Parathyroid adenoma (tissue), 2 donors: ENCODE data around the gene INPP5A.

Source experiments
- H2AFZ ChIP-seq: fragments of 300-600 bp; sonication (generic); one replicate; pipeline ENCODE4 v1.7.0; 2017; ENCODE audit warnings: antibody characterized with exemption, mild to moderate bottlenecking
- H3K27ac ChIP-seq: fragments of 300-600 bp; sonication (generic); one replicate; pipeline ENCODE4 v1.7.0; 2017
- H3K27me3 ChIP-seq: fragments of 300-600 bp; sonication (generic); one replicate; pipeline ENCODE4 v1.7.0; 2017; ENCODE audit warnings: low read length; ENCODE audit not compliant: control insufficient read depth, insufficient read depth
- H3K36me3 ChIP-seq: fragments of 300-600 bp; sonication (generic); one replicate; pipeline ENCODE4 v1.7.0; 2017; ENCODE audit warnings: low read length; ENCODE audit not compliant: control insufficient read depth, insufficient read depth
- H3K4me1 ChIP-seq: fragments of 300-600 bp; sonication (generic); one replicate; pipeline ENCODE4 v1.7.0; 2017; ENCODE audit warnings: control low read depth
- H3K4me2 ChIP-seq: fragments of 300-600 bp; sonication (generic); one replicate; pipeline ENCODE4 v1.7.0; 2017; ENCODE audit warnings: low read length
- H3K4me3 ChIP-seq: fragments of 300-600 bp; sonication (generic); one replicate; pipeline ENCODE4 v1.7.0; 2017; ENCODE audit warnings: low read depth, low read length
- H3K79me2 ChIP-seq: fragments of 300-600 bp; sonication (generic); one replicate; pipeline ENCODE4 v1.7.0; 2017; ENCODE audit warnings: control low read depth
- H3K9ac ChIP-seq: fragments of 300-600 bp; sonication (generic); one replicate; pipeline ENCODE4 v1.7.0; 2017; ENCODE audit warnings: mild to moderate bottlenecking
- H3K9me3 ChIP-seq: fragments of 300-600 bp; sonication (generic); one replicate; pipeline ENCODE4 v1.7.0; 2017; ENCODE audit warnings: low read length; ENCODE audit not compliant: control insufficient read depth
- CTCF ChIP-seq: fragments of 300-600 bp; sonication (generic); IDR thresholded peaks from one replicate; pipeline ENCODE4 v1.7.0; 2017; ENCODE audit warnings: antibody characterized with exemption, mild to moderate bottlenecking
- donor health status: primary hyperparathyroidism.

Gene INPP5A

GRCh38 chr10:132578287-132578951 is 40.8 kb downstream of the INPP5A start:
- Histone ChIP-seq H3K9ac (no peak overlapping the region), H3K4me1 (no peaks in the 10 kb centered on the region), H2AFZ (no peak overlapping the region), H3K27me3 (no peaks in the 10 kb centered on the region), H3K4me3 (no peak overlapping the region), H3K36me3 (no peaks in the 10 kb centered on the region), H3K27ac (no peak overlapping the region), H3K4me2 (no peak overlapping the region), H3K79me2 (peaks cover 45% of the 10 kb centered on the region), H3K9me3 (no peaks in the 10 kb centered on the region)
- no peak for TF ChIP-seq CTCF

GRCh38 chr10:132579027-132579859 is 41.7 kb downstream of the INPP5A start:
- no peak overlapping the region for H3K9ac ChIP-seq
- TF ChIP-seq CTCF, result no peak
- no peak overlapping the region for H3K27ac ChIP-seq
- H3K36me3 ChIP-seq, result no peaks in the 10 kb centered on the region
- H3K9me3 ChIP-seq, result no peaks in the 10 kb centered on the region
- peaks cover 42% of the 10 kb centered on the region for H3K79me2 ChIP-seq
- no peaks in the 10 kb centered on the region for H3K27me3 ChIP-seq
- no peak overlapping the region for H3K4me3 ChIP-seq
- H2AFZ ChIP-seq, result no peak overlapping the region
- H3K4me2 ChIP-seq, result no peak overlapping the region
- no peaks in the 10 kb centered on the region for H3K4me1 ChIP-seq

- H3K36me3 ChIP-seq, result no peaks in the 10 kb centered on the region
- no peak overlapping the region for H3K27ac ChIP-seq
- H3K4me2 ChIP-seq, result no peak overlapping the region
- H3K27me3 ChIP-seq, result no peaks in the 10 kb centered on the region
- H3K4me1 ChIP-seq, result no peaks in the 10 kb centered on the region
- no peak for TF ChIP-seq CTCF
- no peak overlapping the region for H3K4me3 ChIP-seq
- H3K9me3 ChIP-seq, result no peaks in the 10 kb centered on the region
- H3K9ac ChIP-seq, result no peak overlapping the region
- H3K79me2 ChIP-seq, result peaks cover 37% of the 10 kb centered on the region
- no peak overlapping the region for H2AFZ ChIP-seq
Observed at GRCh38 chr10:132580143-132580542, 42.6 kb downstream of the INPP5A start.

- no peak for TF ChIP-seq CTCF
- Histone ChIP-seq H3K36me3 (no peaks in the 10 kb centered on the region), H3K27me3 (no peaks in the 10 kb centered on the region), H2AFZ (no peak overlapping the region), H3K9ac (no peak overlapping the region), H3K79me2 (peaks cover 41% of the 10 kb centered on the region), H3K4me3 (no peak overlapping the region), H3K4me2 (no peak overlapping the region), H3K4me1 (no peaks in the 10 kb centered on the region), H3K9me3 (no peaks in the 10 kb centered on the region), H3K27ac (no peak overlapping the region)
Observed at GRCh38 chr10:132580617-132581016, 43.0 kb downstream of the INPP5A start.
